Chondrocyte (in vitro differentiated cells): ENCODE data around the gene SNX6. TPM values are rescaled to one million over a fixed set of nuclear protein-coding genes. Genes with fewer than 3 reads are reported as not detected.
"Not testable (repeated sequence)": the region's sequence is repeated elsewhere in the genome, so short reads cannot be mapped to it uniquely, and the experiment has no call there.

Experiments used
- DNase-seq: peaks from one replicate; pipeline ENCODE4 v3.0.0; 2021; ENCODE audit warnings: mixed read lengths, low spot score
- H3K27ac Mint-ChIP-seq: one replicate; pipeline ENCODE4 v1.8.0; 2021; ENCODE audit warnings: mild to moderate bottlenecking, moderate library complexity, mixed read lengths; ENCODE audit not compliant: unreplicated experiment
- H3K27me3 Mint-ChIP-seq: 2 replicates; pipeline ENCODE4 v1.8.0; 2021; ENCODE audit warnings: low read depth, mixed read lengths
- H3K36me3 Mint-ChIP-seq: 2 replicates; pipeline ENCODE4 v1.8.0; 2021; ENCODE audit warnings: low read depth, mixed read lengths
- H3K4me1 Mint-ChIP-seq: 2 replicates; pipeline ENCODE4 v1.8.0; 2021; ENCODE audit warnings: low read depth, mild to moderate bottlenecking, mixed read lengths
- H3K4me3 Mint-ChIP-seq: one replicate; pipeline ENCODE4 v1.8.0; 2021; ENCODE audit warnings: mild to moderate bottlenecking, moderate library complexity, mixed read lengths; ENCODE audit not compliant: unreplicated experiment
- H3K9me3 Mint-ChIP-seq: 2 replicates; pipeline ENCODE4 v1.8.0; 2021; ENCODE audit warnings: low read depth, mixed read lengths
- CTCF ChIP-seq: fragments of 200-600 bp; sonication (generic); IDR thresholded peaks from 2 replicates; pipeline ENCODE4 v1.5.0; 2021; ENCODE audit warnings: antibody characterized with exemption, mild to moderate bottlenecking, moderate library complexity
- total RNA-seq: library from RNA; stranded (reverse); gene quantifications from 3 replicates; pipeline ENCODE4 v1.2.1, GENCODE V29; 2021

The SNX6 gene
- total RNA-seq, 1 donor from 2014 or later: 91.7 TPM

GRCh38 chr14:34660796-34661195 lies 30.8 kb upstream of the SNX6 start:
- Mint-ChIP-seq H3K36me3 (no peaks in the 10 kb centered on the region), H3K27me3 (no peaks in the 10 kb centered on the region), H3K4me1 (peaks cover 13% of the 10 kb centered on the region), H3K9me3 (peaks cover 7% of the 10 kb centered on the region), H3K27ac (no peak overlapping the region), H3K4me3 (no peak overlapping the region)
- DNase-seq: no peak
- TF ChIP-seq CTCF: no peak

- peaks cover 9% of the 10 kb centered on the region for H3K9me3 Mint-ChIP-seq
- TF ChIP-seq CTCF: no peak
- no peaks in the 10 kb centered on the region for H3K27me3 Mint-ChIP-seq
- no peak for DNase-seq
- H3K27ac Mint-ChIP-seq: no peak overlapping the region
- peaks cover 11% of the 10 kb centered on the region for H3K4me1 Mint-ChIP-seq
- H3K4me3 Mint-ChIP-seq: no peak overlapping the region
- H3K36me3 Mint-ChIP-seq: peaks cover 3% of the 10 kb centered on the region
These were observed 26.0 kb upstream of the SNX6 start for GRCh38 chr14:34655959-34656358.

- peaks cover 12% of the 10 kb centered on the region for H3K9me3 Mint-ChIP-seq
These were observed 23.1 kb upstream of the SNX6 start for GRCh38 chr14:34653073-34653472.

GRCh38 chr14:34652348-34652747 lies 22.4 kb upstream of the SNX6 start:
- H3K36me3 Mint-ChIP-seq, H3K27ac Mint-ChIP-seq, DNase-seq, H3K27me3 Mint-ChIP-seq, H3K4me3 Mint-ChIP-seq: not testable (repeated sequence)
- H3K9me3 Mint-ChIP-seq: peaks cover 12% of the 10 kb centered on the region
- H3K4me1 Mint-ChIP-seq: peaks cover 28% of the 10 kb centered on the region

More at GRCh38 chr14:34653073-34653472, 23.1 kb upstream of the SNX6 start:
- peaks cover 29% of the 10 kb centered on the region for H3K4me1 Mint-ChIP-seq
- not testable (repeated sequence) for DNase-seq, H3K27me3 Mint-ChIP-seq, H3K36me3 Mint-ChIP-seq, H3K27ac Mint-ChIP-seq, H3K4me3 Mint-ChIP-seq

GRCh38 chr14:34650786-34651584 lies 21.0 kb upstream of the SNX6 start:
- Mint-ChIP-seq H3K36me3 (peaks cover 3% of the 10 kb centered on the region), H3K27ac (peak overlapping the region; percentile 91), H3K27me3 (no peaks in the 10 kb centered on the region), H3K4me1 (peaks cover 30% of the 10 kb centered on the region), H3K9me3 (peaks cover 12% of the 10 kb centered on the region), H3K4me3 (no peak overlapping the region)
- no peak for TF ChIP-seq CTCF
- no peak for DNase-seq

GRCh38 chr14:34650006-34650405 lies 20.1 kb upstream of the SNX6 start:
- peak overlapping the region; percentile 91 for H3K27ac Mint-ChIP-seq

GRCh38 chr14:34649344-34649743 lies 19.4 kb upstream of the SNX6 start:
- peak overlapping the region; percentile 91 for H3K27ac Mint-ChIP-seq
- TF ChIP-seq CTCF: no peak
- H3K36me3 Mint-ChIP-seq: peaks cover 3% of the 10 kb centered on the region
- H3K27me3 Mint-ChIP-seq: no peaks in the 10 kb centered on the region
- no peak overlapping the region for H3K4me3 Mint-ChIP-seq
- DNase-seq: no peak
- peaks cover 12% of the 10 kb centered on the region for H3K9me3 Mint-ChIP-seq
- peaks cover 32% of the 10 kb centered on the region for H3K4me1 Mint-ChIP-seq

More at GRCh38 chr14:34650006-34650405, 20.1 kb upstream of the SNX6 start:
- H3K36me3 Mint-ChIP-seq, H3K27me3 Mint-ChIP-seq, DNase-seq, H3K4me3 Mint-ChIP-seq: not testable (repeated sequence)
- peaks cover 32% of the 10 kb centered on the region for H3K4me1 Mint-ChIP-seq
- H3K9me3 Mint-ChIP-seq: peaks cover 12% of the 10 kb centered on the region
